Smooth muscle cell of the brain vasculature (primary cell): ENCODE results near the gene FXYD1.

Experiments
- DNase-seq: peaks from one replicate; pipeline ENCODE4 v3.0.0-alpha.2; 2012; ENCODE audit warnings: low read depth, low spot score

The FXYD1 gene

DNA sequence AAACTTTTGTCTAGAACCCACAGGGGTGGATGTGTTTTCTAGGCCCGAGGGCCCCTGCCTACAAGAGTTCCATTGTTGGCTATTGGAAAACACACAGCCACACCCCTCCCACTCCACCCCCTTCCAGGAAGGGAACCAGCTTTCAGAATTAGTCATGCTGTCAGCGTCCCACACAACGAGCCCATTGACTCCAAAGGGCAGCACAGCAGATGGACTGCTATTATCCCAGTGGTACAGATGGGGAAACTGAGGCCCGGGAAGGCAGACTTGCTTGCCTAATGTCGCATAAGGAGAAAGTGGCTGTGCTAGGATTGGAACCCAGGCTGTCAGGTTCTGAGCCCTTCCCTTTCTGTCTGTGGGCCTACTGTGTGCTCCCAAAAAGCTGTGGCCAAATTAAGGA, 31.1 kb upstream of the FXYD1 start:
- no peak for DNase-seq

DNA sequence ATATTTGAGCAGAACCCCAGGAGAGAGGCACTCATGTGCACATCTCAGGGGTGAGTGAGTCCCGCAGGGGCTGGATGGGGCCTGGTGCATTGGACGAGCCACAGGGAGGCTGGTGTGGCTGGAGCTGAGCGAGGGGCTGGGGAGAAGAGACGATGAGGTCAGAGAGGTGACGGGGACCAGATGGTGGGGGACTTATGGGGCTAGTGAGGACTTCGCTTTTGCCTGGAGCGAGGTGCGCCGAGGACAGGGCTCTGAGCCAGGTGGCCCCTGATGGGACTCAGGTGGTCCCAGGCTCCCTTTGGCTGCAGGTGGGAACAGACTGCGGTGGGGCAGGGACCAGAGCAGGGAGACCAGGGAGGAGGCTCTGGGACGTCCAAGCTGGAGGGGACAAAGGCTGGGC, 29.9 kb upstream of the FXYD1 start:
- DNase-seq, result no peak

DNA sequence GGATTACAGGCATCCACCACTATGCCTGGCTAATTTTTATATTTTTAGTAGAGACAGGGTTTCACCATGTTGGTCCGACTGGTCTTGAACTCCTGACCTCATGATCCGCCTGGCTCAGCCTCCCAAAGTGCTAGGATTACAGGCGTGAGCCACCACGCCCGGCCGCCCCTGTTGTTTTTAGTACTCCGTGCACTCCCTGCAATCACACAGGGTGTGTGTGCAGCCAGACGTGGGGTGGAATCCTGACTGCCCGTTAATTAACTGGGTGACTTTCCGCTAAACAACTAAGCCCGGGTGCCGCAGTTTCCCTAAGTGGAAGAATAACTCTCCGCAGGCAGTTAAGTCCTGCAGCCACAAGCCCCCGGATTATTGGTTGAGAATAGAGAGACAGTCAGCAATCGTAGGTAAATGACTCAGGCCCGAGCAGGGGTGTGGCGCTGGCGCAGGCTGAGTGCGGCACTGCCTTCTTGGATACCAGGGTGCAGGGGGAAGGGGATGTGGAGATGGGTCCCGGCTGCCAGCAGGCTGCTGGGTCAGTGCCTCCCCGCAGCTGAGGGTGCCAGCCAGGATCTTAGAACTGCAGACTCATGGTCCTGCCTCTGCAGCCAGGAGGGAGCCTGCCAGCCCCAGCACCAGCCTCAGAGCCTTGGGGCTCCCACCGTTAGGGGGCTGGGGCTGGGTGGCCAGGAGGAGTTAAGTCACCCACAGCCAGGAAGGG, 29.1 kb upstream of the FXYD1 start:
- no peak for DNase-seq

DNA sequence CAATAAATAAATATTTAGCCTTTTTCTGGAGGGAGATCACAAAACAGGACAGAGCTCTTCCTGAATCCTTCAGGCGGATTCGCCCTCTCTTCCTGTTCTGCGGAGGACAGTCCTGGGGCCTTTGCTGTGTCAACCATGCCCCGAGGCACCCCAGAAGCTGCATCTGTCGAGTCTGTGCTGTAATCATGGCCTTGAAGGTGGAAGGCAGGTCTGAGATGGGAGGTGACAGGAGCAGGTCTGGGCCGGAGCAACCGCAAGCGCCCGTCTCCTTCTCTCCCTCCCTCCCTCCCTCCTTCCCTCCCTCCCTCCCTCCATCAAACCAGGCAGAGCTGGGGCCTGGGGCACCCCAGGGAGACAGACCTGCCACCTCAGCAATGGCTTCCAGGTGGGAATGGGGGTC, 27.6 kb upstream of the FXYD1 start:
- no peak for DNase-seq

DNA sequence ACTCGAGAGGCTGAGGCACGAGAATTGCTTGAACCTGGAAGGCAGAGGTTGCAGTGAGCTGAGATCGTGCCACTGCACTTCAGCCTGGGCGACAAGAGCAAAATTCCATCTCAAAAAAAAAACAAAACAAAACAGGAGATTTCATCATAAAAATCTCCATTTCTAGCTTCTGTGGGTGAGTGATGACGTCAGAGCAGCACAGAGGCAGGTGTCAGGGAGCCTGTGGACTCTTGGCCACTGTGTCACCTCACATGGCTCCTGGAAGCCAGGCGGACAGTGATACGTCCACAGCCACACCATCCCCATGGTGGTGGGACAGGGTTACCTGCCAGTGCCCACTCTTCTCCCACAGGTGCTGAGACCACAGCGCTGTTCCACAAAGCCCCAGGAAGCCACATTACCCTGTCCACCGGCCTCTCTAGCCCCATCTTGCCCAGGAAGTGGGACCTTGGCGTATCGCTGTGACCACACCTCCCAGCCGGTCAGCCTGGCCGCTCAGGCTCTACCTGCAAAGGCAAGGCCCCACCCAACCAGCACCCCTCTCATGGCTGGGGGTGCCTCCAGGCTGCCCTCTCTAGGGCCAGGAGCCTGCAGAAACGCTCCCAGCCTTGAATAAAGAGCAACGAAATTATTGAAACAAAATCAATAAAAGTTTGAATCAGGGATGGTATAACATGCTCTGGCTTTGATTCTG, 25.5 kb upstream of the FXYD1 start:
- no peak for DNase-seq

DNA sequence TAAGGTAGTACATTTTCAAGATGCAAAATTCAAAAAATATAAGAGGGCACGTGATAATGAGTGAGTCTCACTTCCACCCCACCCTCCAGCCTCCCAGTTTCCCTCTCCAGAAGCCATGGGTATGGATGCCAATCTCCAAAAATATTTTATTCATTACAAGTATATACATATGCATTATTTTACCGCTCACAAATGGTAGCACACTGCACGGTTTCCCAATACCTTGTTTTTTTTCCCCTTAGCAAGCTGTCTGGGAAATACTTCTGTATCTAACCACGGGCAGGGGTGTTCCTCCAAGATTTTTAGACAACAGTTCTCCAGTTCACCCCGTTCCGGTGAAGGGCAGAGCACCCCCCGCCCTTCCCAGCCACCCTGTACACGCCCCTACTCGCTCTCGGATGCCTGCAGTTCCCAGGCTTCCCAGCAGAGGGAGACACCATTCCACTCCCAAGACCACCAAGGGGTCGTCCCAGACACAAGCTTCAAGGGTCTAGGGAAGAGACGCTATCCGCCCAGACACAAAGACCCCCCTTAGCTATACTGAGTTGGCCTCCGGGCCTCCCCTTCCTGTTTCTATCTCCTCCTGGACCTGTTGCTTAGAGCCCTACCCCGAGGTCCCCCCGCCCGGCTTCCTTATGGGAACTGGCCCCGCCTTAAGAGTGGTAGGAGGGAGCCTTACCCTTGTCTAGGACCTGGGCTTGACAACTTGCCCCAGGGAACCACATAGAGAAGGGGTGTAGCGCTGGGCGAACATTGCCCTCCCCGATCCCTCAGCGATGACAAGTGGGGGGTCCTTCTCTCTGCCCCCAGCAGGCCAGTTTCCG, 24.1 kb upstream of the FXYD1 start:
- DNase-seq, result peak; percentile 31

DNA sequence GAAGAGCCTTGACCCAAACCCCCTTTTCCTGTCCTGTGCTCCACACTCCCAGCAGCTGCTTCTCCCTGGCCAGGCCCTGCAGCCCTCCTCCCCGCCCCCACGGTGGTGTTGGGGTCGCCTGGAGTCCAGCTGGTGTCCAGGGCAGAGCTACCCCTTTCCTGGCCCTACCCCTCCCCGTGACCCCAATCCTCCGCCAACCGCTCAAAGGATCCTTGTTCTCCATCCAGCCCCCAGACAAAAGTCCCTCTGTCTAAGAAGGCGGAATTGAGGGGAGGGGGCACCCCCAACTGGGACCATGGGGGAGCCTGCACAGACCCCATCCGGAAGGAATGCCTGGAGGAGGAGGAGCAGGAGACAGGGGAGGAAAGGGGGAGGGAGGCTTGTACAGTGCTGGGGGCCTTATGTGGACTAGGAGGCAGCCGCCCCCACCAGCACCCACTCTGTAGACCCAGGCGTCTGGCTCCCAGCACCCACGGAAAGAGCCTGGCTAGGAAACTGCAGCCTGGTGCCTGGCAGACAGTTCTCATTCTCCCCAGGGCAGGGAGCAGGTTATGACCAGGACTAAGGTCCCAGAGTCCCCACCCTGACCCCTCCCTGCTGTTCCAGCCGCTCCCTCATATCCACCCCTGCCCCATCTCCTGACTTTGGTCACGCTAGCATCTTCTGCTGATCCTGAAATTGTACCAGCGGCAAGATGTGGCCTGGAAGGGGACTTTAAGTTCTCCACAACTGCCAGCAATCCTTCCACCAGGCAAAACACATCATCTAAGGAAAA, 23.3 kb upstream of the FXYD1 start, which contains the start of gene FXYD3:
Gene FXYD3, plus strand, starts transcription at position 647 of the 775 bp plus-strand sequence. CDS start 3,554 bp downstream, outside the sequence.
- no peak for DNase-seq

DNA sequence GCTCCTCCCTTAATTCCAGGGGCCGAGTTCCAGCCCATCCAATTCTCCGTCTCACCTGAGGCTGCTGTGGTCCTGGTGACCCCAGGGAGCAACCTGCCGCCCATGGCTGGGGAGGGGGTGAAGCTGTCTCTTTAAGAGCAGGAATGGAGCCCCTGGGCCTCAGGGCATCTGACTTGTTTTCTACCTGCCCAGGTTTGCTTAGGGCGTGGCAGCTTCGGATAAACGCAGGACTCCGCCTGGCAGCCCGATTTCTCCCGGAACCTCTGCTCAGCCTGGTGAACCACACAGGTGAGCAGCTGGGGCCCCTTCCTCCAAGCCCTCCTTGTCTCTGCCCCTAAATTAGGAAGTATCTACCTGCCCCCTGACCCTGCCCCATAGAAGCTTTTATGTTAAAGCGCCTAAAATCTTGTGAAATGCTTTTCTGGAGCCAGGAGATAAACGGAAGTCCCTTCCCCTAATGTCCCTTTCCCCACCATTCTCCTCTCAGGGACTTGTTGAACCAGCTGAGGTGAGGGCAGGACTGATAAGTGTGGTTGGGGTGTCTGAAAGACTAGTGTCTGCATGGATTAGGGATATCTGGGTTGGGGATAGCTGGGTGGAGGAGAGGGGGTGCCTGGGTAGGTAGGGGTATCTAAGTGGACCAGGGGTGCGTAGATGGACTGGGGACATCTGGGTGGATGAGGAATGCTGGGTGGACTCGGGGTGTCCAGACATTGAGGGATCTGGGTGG, 22.4 kb upstream of the FXYD1 start:
- no peak for DNase-seq

DNA sequence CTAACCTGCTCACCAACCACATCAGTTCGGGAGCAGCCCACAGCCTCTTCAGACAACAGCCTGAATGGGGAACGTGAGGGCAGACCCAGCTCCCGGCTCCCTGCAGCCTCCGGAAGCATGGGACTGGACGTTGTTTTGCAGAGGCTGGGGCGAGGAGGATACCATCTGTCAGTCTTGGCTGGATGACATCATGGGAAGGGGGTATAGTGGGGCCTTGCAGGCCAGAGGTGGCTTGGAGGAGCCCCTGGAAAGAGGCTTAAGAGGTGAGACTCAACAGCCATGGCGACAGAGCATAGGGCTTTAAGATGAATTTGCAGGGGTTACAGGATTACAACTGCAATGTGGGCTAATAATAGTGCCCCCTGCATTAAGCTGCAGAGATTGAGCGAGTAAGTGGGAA, 21.5 kb upstream of the FXYD1 start:
- DNase-seq, result no peak

DNA sequence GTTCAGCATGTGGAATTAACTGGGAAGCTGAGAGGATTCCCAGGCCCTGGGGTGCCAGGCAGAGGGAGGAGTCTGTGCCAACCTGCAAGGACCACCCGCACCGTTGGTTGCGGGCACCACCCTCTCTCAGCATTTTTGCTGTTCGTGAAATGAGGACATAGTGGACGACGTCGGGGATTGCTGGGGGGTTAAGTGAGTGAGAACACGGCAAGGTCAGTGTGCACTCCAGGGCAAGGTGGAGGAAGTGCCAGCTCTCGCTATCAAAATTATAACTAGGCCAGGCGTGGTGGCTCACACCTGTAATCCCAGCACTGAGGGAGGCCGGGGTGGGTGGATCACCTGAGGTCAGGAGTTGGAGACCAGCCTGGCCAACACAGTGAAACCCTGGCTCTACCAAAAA, 20.8 kb upstream of the FXYD1 start:
- no peak for DNase-seq

DNA sequence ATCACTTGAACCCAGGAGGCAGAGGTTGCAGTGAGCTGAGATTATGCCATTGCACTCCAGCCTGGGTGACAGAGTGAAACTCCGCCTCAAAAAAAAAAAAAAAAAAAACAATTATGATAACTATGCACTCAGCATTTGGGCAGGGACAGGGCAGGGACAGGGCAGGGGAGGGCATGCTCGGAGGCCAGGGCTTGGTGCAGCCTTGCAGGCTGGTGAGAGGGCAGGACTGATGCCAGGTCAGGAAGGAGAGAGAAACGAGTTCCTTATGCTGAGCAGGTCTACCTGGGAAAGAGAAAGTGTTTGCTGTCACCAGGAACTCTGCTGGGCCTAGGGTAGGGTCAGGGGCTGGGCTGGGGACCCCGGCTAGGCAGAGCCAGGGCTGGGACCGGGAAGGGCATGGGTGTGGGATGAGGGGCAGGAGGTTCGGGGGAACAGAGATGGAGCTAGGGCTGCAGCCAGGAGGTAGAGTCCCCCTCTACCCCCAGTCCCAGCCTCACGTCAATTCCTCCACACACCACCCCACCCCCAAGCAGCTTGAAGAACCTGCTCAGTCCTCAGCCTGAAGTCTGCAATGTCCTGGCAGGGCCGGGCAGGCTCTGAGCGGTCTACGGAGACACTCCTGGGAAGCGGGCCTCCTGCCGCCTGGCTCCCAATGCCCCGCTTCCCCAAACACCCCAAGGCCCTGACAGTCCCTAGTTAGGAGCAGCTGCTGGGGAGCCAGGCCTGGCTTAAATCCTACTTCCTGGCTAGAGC, 20.2 kb upstream of the FXYD1 start:
- DNase-seq, result no peak

DNA sequence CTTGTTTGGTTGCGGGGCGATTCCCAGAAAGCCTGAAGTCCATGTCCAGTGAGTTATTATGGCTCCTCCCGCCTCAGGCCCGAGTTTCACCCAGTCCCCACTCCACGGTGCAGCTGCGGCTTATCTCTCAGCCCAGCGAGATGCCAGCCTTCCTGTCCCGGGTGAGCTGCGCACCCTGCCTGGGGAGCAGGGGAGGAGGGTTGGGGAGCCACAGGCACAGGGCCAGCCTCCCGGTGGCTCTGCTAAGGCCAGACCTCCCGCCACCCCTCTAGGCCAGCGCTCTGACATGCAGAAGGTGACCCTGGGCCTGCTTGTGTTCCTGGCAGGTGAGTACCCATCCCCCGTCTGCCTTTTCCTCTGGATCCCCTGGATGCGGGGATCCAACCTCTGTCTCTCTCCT, 19.5 kb upstream of the FXYD1 start:
- DNase-seq, result no peak

DNA sequence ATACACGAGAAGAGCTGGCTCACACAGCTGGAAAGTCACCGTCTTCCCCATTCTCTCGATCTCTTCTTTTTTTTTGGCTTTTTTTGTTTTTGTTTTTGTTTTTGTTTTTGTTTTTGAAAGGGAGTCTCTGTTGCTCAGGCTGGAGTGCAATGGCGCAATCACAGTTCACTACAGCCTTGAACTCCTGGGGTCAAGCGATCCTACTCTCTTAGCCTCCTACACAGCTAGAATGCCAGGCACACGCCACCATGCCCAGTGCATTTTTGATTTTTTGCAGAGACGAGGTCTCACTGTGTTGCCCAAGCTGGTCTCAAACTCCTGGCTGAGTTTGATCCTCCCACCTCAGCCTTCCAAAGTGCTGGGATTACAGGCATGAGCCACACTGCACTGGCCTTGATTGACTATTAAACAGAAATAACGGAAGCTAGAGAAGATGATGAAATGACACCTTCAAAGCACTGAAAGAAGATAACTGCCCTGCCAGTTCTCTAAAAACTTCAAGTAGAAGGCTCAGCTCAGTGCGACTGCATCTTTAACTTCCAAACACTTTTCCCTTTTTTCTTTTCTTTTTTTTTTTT, 19.0 kb upstream of the FXYD1 start:
- DNase-seq, result no peak

DNA sequence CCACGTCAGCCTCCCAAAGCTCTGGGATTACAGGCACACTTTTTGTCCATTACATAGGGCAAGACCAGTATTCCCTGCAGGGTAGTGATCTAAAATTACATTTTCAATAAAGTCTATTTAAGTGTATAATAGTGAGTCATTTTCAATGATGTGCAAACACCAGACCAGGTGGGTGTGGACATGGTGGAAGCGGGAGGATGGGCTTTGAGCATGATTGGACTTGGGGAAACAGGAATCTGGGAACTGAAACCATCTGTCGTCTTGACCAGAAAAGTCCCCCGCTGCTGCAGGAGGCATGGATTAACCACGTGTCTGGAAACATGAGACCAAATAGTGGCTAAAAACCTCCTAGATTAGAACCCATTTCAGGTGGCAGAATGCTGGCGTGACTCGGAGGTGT, 18.1 kb upstream of the FXYD1 start:
- DNase-seq, result peak; percentile 52

DNA sequence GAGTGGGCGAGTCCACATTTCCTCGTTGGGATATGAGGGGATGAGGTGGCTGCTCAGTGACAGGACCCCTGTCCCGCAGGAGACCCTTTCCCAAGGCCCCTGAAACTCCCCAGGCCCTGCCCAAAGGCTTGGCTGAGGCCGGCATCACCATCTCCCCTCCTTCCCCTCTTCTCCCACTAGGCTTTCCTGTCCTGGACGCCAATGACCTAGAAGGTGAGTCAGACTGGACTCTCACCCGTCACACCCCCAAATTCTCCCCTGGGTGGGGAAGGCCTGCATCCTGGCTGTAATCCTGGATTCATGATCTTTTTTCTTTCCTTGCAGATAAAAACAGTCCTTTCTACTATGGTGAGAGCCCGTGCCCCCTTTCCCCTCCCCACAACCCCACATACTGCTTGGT, 17.7 kb upstream of the FXYD1 start:
- no peak for DNase-seq

DNA sequence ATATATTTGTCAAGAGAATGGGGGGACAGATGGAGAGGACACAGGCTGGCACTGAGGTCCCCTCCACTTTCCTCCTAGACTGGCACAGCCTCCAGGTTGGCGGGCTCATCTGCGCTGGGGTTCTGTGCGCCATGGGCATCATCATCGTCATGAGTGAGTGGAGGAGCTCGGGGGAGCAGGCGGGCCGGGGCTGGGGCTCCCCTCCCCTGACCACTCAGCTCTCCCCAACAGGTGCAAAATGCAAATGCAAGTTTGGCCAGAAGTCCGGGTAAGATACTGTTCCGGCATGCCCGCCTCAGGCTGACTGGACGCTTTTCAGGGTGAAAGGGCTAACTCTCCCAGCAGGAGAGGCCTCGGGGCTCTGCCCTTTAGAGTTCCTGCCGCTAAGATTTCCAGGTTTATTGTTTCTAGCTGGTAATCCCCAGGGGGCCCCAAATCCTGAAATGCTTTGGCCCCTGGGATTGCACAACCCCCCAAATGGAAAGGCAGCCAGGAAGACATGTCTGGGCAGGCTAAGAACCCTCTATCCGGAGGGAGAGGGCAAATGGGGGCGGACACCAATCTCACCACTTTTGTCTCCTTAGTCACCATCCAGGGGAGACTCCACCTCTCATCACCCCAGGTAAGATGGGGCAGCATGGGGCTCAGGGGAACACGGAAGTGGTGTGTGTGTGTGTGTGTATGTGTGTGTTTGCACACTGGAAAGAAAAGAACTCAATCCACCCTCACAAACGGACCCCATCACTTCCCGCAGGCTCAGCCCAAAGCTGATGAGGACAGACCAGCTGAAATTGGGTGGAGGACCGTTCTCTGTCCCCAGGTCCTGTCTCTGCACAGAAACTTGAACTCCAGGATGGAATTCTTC, 15.7 kb upstream of the FXYD1 start:
- DNase-seq, result no peak

DNA sequence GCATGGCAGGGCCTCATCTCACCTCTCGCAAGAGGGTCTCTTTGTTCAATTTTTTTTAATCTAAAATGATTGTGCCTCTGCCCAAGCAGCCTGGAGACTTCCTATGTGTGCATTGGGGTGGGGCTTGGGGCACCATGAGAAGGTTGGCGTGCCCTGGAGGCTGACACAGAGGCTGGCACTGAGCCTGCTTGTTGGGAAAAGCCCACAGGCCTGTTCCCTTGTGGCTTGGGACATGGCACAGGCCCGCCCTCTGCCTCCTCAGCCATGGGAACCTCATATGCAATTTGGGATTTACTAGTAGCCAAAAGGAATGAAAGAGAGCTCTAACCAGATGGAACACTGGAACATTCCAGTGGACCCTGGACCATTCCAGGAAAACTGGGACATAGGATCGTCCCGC, 15.1 kb upstream of the FXYD1 start:
- DNase-seq, result no peak

DNA sequence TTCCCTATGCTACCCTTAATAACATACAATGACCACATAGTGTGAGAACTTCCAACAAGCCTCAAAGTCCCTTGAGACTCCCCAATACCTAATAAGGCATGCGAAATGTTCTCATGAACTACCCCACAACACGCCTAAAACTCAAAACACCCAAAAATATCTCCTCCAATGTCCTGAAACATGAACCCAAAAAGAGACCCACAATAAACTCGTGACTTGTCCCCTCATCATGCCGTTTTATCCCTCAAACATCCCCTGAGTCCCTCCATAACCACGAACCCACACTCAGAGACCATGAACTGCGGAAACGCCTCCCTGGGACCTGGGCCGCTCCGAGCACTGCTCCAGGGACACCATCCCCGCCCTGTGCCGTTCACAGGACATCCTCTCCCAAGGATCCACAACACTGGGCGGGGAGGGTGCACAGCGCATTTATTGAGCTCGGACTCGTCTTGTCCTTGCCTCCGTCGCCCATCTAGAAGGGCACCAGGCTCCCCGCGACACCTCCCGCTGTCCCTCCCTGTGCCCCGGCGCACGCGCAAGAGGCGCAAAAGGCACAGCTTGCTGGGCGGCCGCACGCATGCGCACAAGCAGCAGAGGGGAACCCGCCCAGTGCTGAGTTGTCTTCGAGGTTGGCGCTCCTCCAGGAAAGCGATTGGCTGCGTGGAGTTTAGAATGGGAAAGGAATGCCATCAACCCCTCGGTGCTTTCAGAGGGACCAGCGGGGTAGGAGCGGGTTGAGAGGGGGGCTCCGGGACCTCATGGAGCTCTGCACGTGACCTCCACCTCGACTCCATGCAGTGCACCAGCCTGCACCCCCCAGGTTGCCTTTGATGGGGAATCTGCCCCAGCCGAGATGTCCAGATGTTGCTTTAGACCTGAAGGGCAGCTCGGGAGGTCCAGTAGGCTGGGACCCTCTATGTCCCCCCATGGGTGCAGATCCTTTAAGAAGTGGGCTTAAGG, 14.2 kb upstream of the FXYD1 start:
- peak; percentile 69 for DNase-seq
